ENCODE measurements around the gene DPYSL4. TPM values are rescaled to one million over a fixed set of nuclear protein-coding genes. Genes with fewer than 3 reads are reported as not detected.

DPYSL4 gene
- total and polyA plus RNA-seq, 2 of the 4 experiments (the other 2 are of a cell fraction), result 8.1 to 30.5 TPM

DNA sequence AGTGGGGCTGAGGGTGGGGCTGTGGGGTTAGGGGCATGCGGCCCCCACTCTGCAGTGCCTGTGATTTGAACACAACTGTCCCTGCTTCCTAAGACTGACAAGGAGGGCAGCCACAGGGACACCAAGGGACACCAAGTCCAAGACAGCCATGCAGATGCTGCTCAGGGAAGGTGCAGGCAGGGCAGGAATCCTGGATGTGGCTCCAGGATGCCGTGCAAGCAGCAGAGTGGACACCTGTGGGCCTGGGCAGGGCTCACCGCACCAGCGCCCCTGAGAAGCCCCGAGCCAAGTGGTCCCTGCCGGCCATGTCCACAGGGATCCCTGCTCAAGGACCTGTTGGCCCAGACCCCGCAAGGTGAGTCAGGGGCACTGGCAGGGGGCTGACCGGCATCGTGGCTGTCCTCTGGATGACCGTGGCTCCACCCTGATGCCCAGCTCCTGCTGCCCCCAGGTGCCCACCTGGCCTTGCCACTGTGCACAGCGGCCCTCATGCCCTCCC, 62.5 kb downstream of the DPYSL4 start:
- Histone ChIP-seq H4K5ac (ENCODE audit: low read depth, low read length) (no peak overlapping the region), H3K27me3 (ENCODE audit: control insufficient read depth, insufficient read depth, low read length) (no peaks in the 10 kb centered on the region; the same call in 1 of the 2 replicates), H3K4me2 (ENCODE audit: low read depth, low read length) (no peak overlapping the region), H3K4ac (ENCODE audit: low read depth, low read length) (no peak overlapping the region), H4K20me1 (ENCODE audit: insufficient read depth, low read length) (no peaks in the 10 kb centered on the region), H2AK5ac (ENCODE audit: low read depth, low read length) (no peak overlapping the region), H3K4me3 (ENCODE audit: insufficient read depth, low read depth, low read length) (no peak overlapping the region), H2BK15ac (ENCODE audit: low read depth, low read length) (no peak overlapping the region), H2BK5ac (ENCODE audit: low read depth, low read length, poor library complexity, severe bottlenecking) (no peak overlapping the region), H4K91ac (ENCODE audit: insufficient read depth, low read depth, low read length) (no peak overlapping the region), H3K9me1 (ENCODE audit: insufficient read depth, low read length) (no peaks in the 10 kb centered on the region), H3K9ac (ENCODE audit: low read depth, low read length) (no peak overlapping the region), H3K56ac (ENCODE audit: extremely low read depth, insufficient read depth, low read length) (no peak overlapping the region), H2BK20ac (ENCODE audit: low read depth, low read length) (no peak overlapping the region), H2BK120ac (ENCODE audit: low read depth, low read length) (no peak overlapping the region), H3K9me3 (ENCODE audit: control insufficient read depth, insufficient read depth, low read length) (no peaks in the 10 kb centered on the region), H3K18ac (ENCODE audit: low read depth, low read length) (no peak overlapping the region), H2AFZ (replicated peaks; ENCODE audit: low read length, poor library complexity) (no peak overlapping the region), H4K8ac (ENCODE audit: low read depth in 2 of 2, low read length in 2 of 2) (no peak overlapping the region), H3K27ac (ENCODE audit: insufficient read depth, low read length) (no peak overlapping the region), H3K23ac (ENCODE audit: low read depth, low read length) (no peak overlapping the region), H2AK9ac (replicated peaks; ENCODE audit: low read depth, low read length, poor library complexity) (no peak overlapping the region), H3K4me1 (ENCODE audit: control insufficient read depth, insufficient read depth, low read length) (no peaks in the 10 kb centered on the region), H3K14ac (replicated peaks; ENCODE audit: low read depth, low read length) (no peak overlapping the region), H3K79me1 (ENCODE audit: low read depth in 1 of 2, low read length in 2 of 2) (no peaks in the 10 kb centered on the region), H3K36me3 (ENCODE audit: control insufficient read depth, insufficient read depth, low read length) (no peaks in the 10 kb centered on the region)
- ATAC-seq (ENCODE audit: low read depth) (peak; percentile 18), DNase-seq (no peak)
- WGBS, 2 experiments (ENCODE audit: extremely low coverage in 2 of 2, insufficient read length in 1 of 2), result 86% methylated on average over 8 of the region's 11 CpGs; no CpG with 5 or more reads in 1 of the 2 experiments
- intact Hi-C loops (cut with micrococcal nuclease), result no loop called here
- ChIA-PET POLR2A (ENCODE audit: unreplicated experiment) (no interaction called here), CTCF (no interaction called here)
- BruUV-seq (replicated peaks), result no TSS peak
- in situ Hi-C loops (cut with MboI; ENCODE audit: low sequenced_read_pairs), result no loop called here
- TF ChIP-seq, protein P1, sequence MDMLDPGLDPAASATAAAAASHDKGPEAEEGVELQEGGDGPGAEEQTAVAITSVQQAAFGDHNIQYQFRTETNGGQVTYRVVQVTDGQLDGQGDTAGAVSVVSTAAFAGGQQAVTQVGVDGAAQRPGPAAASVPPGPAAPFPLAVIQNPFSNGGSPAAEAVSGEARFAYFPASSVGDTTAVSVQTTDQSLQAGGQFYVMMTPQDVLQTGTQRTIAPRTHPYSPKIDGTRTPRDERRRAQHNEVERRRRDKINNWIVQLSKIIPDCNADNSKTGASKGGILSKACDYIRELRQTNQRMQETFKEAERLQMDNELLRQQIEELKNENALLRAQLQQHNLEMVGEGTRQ (IDR thresholded peaks at IDR 0.05; ENCODE audit: low read depth, low read length), result no peak
- TF ChIP-seq MXI1 (IDR thresholded peaks at IDR 0.05; ENCODE audit: borderline replicate concordance, low read depth, low read length) (no peak), POLR2A (IDR thresholded peaks at IDR 0.05; ENCODE audit: low read depth, low read length) (no peak), FOS (IDR thresholded peaks at IDR 0.05; ENCODE audit: low read depth, low read length) (no peak), CHD1 (IDR thresholded peaks at IDR 0.05; ENCODE audit: low read depth, low read length) (no peak), NFE2L2 (IDR thresholded peaks at IDR 0.05; ENCODE audit: low read depth, low read length) (no peak), SMC3 (IDR thresholded peaks at IDR 0.05; ENCODE audit: low read depth, low read length) (no peak), RFX5 (IDR thresholded peaks at IDR 0.05; ENCODE audit: low read depth, low read length) (no peak), RAD21 (IDR thresholded peaks at IDR 0.05; ENCODE audit: low read length) (no peak), MAFK (IDR thresholded peaks at IDR 0.05; ENCODE audit: low read depth, low read length) (no peak)
- TF ChIP-seq, protein P2, sequence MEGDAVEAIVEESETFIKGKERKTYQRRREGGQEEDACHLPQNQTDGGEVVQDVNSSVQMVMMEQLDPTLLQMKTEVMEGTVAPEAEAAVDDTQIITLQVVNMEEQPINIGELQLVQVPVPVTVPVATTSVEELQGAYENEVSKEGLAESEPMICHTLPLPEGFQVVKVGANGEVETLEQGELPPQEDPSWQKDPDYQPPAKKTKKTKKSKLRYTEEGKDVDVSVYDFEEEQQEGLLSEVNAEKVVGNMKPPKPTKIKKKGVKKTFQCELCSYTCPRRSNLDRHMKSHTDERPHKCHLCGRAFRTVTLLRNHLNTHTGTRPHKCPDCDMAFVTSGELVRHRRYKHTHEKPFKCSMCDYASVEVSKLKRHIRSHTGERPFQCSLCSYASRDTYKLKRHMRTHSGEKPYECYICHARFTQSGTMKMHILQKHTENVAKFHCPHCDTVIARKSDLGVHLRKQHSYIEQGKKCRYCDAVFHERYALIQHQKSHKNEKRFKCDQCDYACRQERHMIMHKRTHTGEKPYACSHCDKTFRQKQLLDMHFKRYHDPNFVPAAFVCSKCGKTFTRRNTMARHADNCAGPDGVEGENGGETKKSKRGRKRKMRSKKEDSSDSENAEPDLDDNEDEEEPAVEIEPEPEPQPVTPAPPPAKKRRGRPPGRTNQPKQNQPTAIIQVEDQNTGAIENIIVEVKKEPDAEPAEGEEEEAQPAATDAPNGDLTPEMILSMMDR (conservative IDR thresholded peaks at IDR 0.05; ENCODE audit: low read depth, low read length), result no peak
- dilution Hi-C loops (cut with HindIII; ENCODE audit: low sequenced_read_pairs, unreplicated experiment), result loop anchor here (25.0 kb wide), 1 partner anchor 88 kb away; the partner anchor contains the start of gene LRRC27

All from IMR-90 (cell line).